ENCODE measurements around the gene RALGPS2.
"Not testable (repeated sequence)": the region's sequence is repeated elsewhere in the genome, so short reads cannot be mapped to it uniquely, and the experiment has no call there.

Gene RALGPS2

GRCh38 chr1:178792394-178792793 lies 67.3 kb downstream of the RALGPS2 start:
- no peak for DNase-seq

DNA sequence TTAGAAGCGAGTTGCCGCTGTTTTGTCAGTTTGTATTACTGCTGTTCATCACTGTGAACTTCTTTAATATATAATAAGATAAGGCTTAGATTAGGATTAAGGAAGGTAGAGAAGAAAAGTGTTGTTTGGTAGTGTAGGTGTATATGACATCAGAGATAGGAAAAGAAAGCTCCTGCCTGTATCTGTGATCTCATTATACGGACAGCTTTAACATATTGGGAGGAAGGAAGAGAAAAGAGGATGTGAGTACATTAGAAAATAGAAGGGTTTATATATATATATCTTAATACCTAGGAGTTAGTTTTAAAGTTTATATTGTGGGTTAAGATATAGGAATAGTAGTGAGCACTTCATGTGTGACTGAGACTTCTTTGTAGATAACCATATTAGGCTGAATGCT lies 71.0 kb downstream of the RALGPS2 start:
- DNase-seq, result no peak

- DNase-seq, result no peak
Observed at GRCh38 chr1:178797590-178797989, 72.5 kb downstream of the RALGPS2 start.

DNA sequence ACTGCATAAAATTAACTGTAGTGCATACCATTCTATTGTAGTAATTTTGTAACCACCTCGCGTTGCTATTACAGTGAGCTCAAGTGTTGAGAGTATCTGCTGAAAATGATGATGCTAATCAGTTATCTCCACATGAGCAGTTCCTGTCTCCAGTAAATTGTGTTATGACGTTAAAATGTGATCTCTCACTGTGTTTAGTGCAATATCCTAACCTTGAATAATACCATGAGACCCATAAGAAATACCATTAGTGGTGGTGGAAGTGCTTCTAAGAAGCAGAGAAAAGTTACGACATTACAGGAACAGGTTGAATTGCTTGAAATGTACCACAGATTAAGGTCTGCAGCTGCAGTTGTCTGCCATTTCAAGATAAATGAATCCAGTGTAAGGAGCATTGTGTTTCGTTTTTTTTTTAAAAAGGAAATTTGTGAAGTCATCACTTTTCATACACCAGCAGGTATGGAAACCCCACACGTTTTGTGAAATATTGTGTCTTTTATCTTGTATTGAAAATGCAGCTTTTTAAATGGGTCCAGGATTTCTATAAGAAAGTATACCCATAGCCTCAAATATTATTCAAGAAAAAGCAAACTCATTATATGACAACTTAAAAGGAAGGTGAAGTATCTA lies 73.3 kb downstream of the RALGPS2 start:
- no peak for DNase-seq

- DNase-seq, result no peak
Observed at GRCh38 chr1:178802873-178803272, 77.8 kb downstream of the RALGPS2 start.

- no peak for DNase-seq
Observed at GRCh38 chr1:178806665-178807300, 81.7 kb downstream of the RALGPS2 start.

GRCh38 chr1:178808529-178808928 lies 83.5 kb downstream of the RALGPS2 start:
- no peak for DNase-seq

- DNase-seq, result no peak
Observed at GRCh38 chr1:178810585-178810984, 85.5 kb downstream of the RALGPS2 start.

DNA sequence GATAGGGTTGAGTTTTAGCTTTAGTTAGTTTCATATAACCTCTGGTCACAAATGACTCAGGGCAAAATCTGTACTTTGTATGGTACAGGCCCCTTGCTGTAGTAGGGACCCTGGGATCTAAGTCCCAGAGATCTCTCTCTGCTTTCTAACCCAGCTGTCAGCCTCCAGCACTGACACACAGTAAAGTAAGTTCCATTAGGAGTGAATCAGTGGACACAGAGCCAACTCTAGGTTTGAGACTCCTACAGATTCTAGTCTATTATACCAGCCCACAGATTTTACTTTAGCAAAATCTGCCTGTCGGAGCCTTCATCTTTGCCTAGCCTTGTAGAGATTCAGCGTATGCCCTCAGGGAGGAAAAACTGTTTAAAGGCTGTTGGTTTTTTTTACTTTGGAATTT lies 93.4 kb downstream of the RALGPS2 start:
- no peak for DNase-seq

DNA sequence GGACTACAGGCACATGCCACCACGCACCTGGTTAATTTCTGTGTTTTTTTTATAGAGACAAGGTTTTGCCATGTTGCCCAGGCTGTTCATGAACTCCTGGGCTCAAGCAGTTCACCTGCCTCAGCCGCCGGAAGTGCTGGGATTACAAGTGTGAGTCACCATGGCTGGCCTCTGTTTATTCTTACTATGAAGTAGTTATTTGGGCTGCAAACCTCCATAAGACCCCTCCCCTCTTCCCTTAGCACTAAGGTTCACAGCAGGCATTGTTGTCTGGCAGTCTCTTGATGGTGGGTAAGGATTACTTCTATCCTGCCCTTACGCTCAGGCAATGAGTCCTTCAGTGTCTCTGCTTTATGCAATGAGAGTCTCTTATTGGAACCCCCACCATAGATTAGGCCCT lies 94.1 kb downstream of the RALGPS2 start:
- DNase-seq, result no peak

DNA sequence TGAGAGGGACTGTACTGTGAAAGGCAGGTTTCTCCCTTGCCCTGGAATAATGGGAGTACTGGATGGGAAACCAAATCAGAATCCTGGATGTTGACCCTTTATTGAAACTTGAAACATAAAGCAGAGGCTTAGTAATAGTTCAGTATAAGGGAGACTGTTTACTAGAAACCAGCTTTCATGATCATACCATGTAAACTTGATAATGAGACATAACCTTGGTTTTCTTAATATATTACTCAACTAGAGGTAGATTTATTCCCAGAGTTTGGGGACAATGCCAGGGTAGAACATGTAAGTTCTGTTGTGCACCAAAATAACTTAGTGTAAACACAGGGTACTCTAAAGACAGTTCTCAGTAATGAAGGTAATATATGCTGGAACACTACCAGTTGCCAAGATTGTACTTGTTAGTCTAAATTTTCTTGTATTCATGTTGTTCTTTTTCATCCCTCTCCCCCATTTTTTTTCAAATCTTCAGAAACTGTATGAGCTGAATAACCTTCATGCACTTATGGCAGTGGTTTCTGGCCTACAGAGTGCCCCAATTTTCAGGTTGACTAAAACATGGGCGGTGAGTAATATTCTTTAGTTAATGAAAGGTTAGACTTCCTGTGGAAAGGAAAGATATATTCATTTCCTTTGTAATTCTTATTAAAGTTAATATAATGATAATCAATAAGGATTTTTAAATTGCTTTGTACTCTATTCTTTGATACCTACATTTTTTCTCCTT lies 96.3 kb downstream of the RALGPS2 start:
- no peak for DNase-seq

GRCh38 chr1:178825167-178825566 lies 100.1 kb downstream of the RALGPS2 start:
- no peak for DNase-seq

DNA sequence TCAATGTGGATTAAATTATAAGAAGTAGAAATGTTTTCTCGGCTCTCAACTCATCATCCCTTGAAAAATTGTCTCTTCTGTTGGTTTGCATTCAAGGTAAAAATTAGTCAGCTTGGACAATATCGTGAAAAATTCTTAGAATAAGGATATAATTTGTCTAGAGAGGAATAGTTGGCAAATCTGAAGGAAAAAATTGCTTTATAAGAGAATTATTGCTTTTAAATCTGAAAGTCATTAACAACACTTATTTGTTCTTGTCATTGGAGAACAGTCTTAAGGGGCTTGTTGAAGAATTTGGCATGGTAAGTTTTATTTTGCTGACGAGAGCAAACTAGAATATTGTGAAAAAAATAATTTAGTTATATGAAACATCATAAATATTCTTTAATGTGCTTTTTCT lies 119.4 kb downstream of the RALGPS2 start:
- DNase-seq, result no peak

DNA sequence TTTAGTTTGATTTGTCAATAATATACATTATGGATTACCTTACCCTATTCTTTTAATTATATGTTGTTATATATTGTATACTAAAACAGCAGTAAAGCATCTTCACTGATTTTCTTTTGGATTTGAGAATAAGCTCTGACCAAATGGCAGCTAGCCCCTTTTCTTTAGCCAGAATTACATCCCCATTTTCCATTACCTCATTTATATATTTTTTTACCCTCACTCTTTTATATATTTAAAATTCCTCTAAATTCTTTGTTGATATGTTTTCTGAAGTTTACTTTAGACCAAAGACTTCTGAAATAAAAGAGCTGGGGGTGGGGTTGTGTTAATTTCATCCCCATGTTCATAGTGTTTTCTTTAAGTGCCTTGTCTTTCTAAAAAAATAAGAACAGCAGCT lies 121.3 kb downstream of the RALGPS2 start:
- DNase-seq, result no peak

DNA sequence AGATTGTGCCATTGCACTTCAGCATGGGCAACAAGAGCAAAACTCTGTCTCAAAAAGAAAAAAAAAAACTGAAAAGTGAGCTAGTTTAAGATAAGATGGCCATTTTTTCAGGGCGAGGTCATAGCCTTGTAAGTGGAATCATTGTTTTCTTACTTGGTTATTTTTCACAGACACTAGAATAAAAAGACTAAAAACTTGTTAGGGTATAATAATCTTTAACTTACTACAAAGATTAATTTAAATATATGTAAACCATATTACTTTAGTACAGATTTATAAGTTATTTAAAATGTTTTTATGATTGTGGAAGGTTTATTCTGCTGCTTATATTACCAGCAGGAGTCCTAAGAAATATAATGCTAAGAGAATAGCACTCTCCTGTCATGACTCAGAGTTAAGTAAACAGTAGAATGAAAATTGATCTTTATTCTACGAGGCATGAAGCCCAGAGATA lies 122.4 kb downstream of the RALGPS2 start:
- DNase-seq, result no peak

DNA sequence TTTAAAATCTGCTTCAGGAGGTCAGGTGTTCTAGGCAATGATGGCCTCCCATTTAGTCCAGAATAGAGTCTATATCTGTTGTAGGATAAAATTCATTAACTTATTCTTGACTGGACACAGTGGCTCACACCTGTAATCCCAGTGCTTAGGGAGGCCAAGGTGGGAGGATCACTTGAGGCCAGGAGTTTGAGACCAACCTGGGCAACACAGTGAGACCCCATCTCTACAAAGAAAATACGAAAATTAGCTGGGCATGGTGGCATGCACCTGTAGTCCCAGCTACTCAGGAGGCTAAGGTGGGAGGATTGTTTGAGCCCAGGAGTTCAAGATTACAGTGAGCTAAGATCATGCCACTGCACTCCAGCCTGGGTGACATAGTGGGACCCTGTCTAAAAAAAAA lies 122.9 kb downstream of the RALGPS2 start:
- DNase-seq, result not testable (repeated sequence)

DNA sequence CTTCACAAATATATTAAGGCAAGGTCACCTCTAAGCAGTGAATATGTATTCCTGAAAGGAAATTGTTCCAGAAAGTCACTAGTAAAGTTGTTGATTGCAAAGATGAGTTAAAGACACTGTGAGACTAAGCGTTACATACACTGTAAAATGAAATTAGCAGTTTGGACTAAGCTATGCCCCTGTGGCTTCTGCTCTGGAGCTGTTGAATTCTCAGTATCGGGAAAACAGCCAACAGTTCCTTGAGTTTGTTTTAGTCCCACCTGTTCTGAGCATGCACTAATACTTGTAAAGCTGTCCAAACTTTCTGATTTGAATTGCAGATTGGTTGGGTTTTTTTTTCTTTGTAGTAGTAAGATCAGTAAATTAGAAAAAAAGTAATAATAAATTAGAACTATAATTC lies 124.9 kb downstream of the RALGPS2 start:
- DNase-seq, result no peak

DNA sequence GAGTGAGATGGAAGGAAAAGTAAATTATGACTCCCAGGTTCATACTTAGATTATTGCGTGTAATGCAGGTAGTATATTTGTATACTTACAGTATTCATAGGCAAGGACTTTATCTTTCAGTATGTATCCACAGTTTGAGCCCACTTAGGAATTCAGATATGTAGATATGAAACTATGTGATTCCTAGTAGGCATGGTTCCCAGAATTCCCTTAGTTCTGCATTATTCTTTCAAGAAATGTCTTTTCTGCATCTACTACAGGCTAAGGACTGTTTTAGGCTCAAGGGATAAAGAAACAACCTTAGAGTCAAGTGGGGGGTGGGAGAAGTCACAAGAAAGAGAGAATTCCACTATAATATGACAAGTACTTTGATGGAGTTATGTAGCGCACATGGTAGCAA lies 132.1 kb downstream of the RALGPS2 start:
- DNase-seq, result no peak

DNA sequence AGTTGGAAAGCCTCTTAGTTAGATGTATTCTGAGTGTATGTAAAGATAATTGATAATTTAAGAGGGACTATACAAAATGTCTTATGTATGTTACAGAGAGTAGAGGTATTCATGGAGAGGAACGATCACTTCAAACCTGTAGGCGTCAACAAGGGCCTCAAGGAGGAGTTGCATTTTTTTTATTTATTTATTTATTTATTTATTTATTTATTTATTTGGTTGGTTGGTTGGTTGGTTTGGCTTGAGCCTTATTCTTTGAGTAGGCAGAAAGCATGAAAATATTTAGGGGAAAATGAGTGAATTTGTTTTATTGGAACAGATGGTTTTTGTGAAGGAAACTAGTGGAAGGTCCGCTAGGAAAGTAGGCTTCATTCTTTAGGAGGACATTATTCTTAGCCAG lies 137.4 kb downstream of the RALGPS2 start:
- no peak for DNase-seq

DNA sequence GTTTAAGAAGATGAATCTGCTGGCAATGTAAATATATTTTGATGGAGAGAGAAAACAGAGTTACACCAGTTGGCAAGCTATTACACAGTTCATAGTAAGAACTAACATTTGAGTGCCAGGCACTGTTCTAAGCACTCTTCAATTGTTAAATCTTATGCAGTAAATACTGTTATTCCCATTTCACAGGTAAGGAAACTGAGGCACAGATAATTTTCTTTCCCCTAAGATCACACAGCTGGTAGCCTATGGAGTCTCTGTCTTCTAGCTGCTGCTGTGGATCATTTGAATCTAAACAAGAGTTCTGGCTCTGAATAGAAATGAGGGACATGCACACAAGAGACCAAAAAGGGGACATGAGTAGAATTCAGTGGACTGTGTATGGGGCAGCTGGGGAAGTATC lies 137.8 kb downstream of the RALGPS2 start:
- no peak for DNase-seq

- no peak for DNase-seq
Observed at GRCh38 chr1:178864326-178864725, 139.3 kb downstream of the RALGPS2 start.

DNA sequence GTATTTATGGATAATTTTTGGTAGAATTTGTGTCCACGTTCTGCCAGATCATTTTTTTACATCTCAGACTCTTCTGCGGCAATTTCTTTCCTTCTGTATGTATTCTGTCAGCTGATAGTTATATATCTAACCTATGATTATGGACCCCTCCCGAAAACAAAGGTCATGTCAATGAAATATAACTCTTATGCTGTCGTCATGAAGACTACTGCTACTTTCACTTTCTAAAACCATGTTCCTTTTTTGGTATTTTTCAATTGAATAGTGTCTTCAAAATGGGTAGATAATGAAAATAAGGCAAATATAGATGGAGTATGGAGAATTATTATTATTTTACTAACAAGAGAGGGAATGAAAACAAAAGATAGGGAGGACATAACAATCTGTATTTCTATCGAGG lies 142.6 kb downstream of the RALGPS2 start:
- DNase-seq, result no peak

GRCh38 chr1:178868706-178869105 lies 143.7 kb downstream of the RALGPS2 start:
- no peak for DNase-seq

- DNase-seq, result peak; percentile 63
Observed at GRCh38 chr1:178869119-178869697, 144.2 kb downstream of the RALGPS2 start.

All from eye (tissue), 1 donor.